Medulla oblongata (tissue), 1 donor: ENCODE measurements around the gene TOPBP1.
"Not testable (repeated sequence)": the region's sequence is repeated elsewhere in the genome, so short reads cannot be mapped to it uniquely, and the experiment has no call there.

Experiments used
- DNase-seq: peaks from one replicate; pipeline ENCODE4 v3.0.0-alpha.2; 2015; ENCODE audit errors: extremely low spot score

The TOPBP1 gene

DNA sequence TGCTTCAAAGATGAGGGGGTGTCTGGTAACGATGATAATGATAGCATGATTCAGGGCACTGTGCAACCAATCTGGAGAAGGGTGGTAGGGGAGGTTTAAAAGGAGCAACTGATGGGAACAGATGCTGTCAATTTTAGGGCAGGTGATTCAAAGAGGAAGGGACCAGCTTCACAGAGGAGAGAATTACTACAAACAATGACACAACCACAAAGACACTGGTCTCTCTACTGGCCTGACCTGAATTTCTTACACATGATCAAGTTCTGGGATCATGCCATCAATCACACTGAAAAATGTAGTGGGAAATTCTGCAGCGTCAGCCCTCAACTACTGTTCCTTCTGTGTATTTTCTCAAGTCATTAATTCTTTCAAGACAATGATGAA, 90.8 kb downstream of the TOPBP1 start:
- no peak for DNase-seq

DNA sequence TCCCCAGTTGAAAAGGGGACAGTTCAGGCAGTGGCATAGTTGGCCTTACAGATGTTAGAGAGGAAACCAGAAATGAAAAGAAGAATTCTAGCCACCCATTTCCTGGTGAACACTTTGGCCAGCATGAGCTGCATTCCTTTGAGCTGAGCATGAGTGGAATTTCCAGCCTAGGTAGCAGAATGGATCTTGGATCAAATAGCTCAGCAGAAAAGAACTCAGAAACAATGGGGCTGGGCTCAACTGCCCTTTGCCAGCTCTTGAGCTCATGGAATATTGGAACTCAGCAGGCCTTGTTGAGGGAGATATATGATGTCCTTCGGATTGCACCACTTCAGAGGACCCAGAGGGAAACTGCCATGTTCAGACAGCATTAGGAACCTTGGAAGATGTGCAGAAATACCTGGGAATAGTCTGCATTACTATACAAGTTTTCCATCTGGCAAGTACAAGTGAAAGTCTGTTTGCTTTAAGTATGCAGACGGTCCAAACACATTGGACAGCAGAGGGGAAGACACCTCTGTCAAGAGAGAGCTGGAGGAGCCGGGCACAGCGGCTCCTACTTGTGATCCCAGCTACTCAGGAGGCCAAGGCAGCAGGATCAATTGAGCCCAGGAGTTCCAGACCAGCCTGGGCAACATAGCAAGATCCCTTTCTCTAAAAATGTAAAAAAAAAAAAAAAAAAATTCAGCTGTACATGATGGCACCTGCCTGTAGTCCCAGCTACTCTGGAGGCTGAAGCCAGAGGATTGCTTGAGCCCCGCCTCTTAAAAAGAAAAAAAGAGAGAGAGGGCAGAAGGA, 91.4 kb downstream of the TOPBP1 start:
- no peak for DNase-seq

DNA sequence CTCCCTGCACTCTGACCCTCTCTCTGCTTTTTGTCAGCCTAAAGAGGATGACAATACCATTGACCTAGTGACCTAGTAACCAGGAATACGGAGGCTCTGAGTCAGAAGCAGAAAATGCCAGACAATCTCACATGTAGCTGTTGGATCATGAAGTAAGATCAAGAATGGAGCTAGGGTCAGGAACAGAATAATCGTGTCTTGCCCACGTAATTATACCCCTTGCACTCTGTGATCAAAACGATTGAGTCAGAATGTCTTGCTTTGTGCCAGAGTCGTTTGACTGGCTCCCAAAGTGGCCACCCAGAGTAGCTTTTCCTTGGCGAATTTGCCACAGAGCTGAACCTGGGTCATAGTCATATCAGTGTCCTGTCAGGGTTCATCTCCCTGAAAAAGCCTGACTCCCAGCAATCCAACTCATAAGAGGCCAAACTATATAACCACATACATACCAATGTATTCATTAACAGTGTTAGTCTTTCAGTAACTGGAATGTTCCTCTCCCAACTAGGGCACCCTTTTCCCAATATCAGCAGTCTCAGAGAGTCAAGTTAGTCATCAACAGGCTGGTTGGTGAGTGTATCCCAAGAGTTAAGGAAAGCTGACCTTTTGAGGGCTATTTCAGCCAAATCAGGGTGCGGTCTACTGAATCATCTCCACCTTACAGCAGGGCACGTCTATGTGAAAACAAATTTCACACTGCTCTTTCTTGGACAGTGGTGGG, 93.3 kb downstream of the TOPBP1 start:
- DNase-seq = no peak

DNA sequence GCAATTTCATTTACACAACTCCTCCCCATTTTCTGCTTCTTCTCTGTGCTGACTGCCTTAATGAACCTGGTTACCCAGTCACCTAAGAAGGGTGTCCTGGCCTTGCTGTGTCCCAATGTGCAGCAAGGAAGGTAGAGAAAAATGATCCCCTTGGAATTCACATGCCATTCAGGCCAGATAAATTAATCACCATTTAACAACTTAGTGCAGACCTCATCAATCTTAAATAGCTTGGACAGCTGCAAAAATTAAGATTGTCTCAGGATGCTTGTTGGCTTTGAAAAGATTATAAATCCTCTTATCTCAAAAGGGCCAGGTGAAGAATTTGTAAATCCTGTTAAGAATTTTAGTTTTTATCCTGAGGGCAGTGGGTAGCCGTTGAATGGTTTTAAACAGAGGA, 97.9 kb downstream of the TOPBP1 start:
- no peak for DNase-seq

DNA sequence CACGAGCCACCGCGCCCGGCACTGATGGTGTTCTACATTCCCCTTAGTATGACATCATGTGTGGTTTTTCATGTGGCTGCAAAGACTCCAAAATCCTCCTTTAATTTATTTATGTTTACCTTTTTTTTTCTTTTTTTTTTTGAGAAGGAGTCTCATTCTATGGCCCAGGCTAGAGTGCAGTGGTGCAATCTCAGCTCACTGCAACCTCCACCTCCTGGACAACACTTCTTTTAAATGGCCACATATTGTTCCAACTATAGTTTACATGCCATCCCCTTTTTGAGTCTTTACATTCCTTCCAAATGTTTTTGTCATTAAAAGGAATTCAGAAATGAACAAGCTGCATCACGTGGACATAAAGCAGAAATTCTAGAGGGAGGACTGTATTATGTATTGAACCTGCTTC, 98.6 kb downstream of the TOPBP1 start:
- DNase-seq = no peak

DNA sequence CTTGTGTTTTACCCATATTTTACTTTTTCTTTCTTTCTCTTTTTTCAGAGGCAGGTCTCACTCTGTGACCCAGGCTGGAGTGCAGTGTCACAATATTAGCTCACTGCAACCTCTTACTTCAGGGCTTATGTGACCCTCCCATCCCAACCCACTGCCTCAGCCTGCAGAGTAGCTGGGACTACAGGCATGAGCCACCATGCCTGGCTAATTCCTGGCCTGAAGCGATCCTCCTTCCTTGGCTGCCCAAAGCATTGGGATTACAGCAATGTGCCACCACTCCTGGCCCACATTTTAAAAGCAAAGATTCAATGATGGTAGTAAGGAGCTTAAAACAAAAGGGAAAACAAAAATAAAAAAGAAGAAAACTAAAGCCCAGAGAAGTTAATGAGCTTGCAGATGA, 99.4 kb downstream of the TOPBP1 start:
- no peak for DNase-seq

DNA sequence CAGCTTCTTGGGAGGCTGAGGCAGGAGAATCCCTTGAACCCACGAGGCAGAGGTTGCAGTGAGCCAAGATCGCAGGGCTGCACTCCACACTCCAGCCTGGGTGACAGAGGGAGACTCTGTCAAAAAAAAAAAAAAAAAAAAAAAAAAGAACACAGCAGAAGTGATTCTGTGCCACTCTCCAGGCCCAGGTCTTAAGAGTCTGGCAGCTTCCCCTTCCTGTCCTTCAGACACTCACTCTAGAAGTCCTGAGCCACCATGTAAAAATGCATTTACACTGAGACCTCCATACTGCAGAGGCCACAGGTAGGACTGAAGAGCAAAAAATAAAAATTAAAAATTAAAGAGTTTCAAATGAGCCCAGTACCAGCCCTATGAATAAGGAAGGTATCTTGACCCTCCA, 100.1 kb downstream of the TOPBP1 start:
- DNase-seq = no peak

DNA sequence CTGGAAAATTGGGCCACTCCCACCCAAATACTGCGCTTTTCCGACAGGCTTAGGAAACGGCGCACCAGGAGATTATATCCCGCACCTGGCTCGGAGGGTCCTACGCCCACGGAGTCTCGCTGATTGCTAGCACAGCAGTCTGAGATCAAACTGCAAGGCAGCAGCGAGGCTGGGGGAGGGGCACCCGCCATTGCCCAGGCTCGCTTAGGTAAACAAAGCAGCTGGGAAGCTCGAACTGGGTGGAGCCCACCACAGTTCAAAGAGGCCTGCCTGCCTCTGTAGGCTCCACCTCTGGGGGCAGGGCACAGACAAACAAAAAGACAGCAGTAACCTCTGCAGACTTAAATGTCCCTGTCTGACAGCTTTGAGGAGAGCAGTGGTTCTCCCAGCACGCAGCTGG, 110.2 kb downstream of the TOPBP1 start:
- DNase-seq = not testable (repeated sequence)
